Parathyroid adenoma (tissue), 2 donors: ENCODE data around the gene BUB3.
A peak's percentile ranks its signal among the peaks of the same experiment; 100 is the strongest.

Experiments used
- H2AFZ ChIP-seq: fragments of 300-600 bp; sonication (generic); one replicate; pipeline ENCODE4 v1.7.0; 2017; ENCODE audit warnings: antibody characterized with exemption, mild to moderate bottlenecking
- H3K27ac ChIP-seq: fragments of 300-600 bp; sonication (generic); one replicate; pipeline ENCODE4 v1.7.0; 2017
- H3K27me3 ChIP-seq: fragments of 300-600 bp; sonication (generic); one replicate; pipeline ENCODE4 v1.7.0; 2017; ENCODE audit warnings: low read length; ENCODE audit not compliant: control insufficient read depth, insufficient read depth
- H3K36me3 ChIP-seq: fragments of 300-600 bp; sonication (generic); one replicate; pipeline ENCODE4 v1.7.0; 2017; ENCODE audit warnings: low read length; ENCODE audit not compliant: control insufficient read depth, insufficient read depth
- H3K4me1 ChIP-seq: fragments of 300-600 bp; sonication (generic); one replicate; pipeline ENCODE4 v1.7.0; 2017; ENCODE audit warnings: control low read depth
- H3K4me2 ChIP-seq: fragments of 300-600 bp; sonication (generic); one replicate; pipeline ENCODE4 v1.7.0; 2017; ENCODE audit warnings: low read length
- H3K4me3 ChIP-seq: fragments of 300-600 bp; sonication (generic); one replicate; pipeline ENCODE4 v1.7.0; 2017; ENCODE audit warnings: low read depth, low read length
- H3K79me2 ChIP-seq: fragments of 300-600 bp; sonication (generic); one replicate; pipeline ENCODE4 v1.7.0; 2017; ENCODE audit warnings: control low read depth
- H3K9ac ChIP-seq: fragments of 300-600 bp; sonication (generic); one replicate; pipeline ENCODE4 v1.7.0; 2017; ENCODE audit warnings: mild to moderate bottlenecking
- H3K9me3 ChIP-seq: fragments of 300-600 bp; sonication (generic); one replicate; pipeline ENCODE4 v1.7.0; 2017; ENCODE audit warnings: low read length; ENCODE audit not compliant: control insufficient read depth
- TF ChIP-seq, protein P1 (sequence below): fragments of 300-600 bp; sonication (generic); IDR thresholded peaks from one replicate; pipeline ENCODE4 v1.7.0; 2017; ENCODE audit warnings: antibody characterized with exemption, mild to moderate bottlenecking
- donor health status: primary hyperparathyroidism.

The BUB3 gene

DNA sequence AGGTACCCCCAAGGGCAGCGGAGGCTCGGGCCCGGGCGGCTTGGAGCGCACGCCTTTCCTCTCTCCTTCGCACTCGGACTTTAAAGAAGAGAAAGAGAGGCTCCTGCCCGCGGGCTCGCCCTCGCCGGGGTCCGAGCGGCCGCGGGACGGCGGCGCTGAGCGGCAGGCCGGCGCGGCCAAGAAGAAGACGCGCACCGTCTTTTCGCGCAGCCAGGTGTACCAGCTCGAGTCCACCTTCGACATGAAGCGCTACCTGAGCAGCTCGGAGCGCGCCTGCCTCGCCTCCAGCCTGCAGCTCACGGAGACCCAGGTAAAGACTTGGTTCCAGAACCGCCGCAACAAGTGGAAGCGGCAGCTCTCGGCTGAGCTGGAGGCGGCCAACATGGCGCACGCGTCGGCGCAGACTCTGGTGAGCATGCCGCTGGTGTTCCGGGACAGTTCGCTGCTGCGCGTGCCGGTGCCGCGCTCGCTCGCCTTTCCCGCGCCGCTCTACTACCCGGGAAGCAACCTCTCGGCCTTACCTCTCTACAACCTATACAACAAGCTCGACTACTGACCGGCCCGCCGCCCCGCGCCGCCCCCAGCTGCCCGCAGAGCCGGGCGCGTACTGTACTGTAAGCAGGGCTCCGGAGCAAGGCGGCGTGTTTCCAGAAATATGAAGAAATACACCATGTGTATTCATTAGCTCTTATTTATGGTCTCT lies 4.5 kb upstream of the BUB3 start:
- H3K4me2 ChIP-seq, result peak overlapping the region; percentile 71
- H3K27me3 ChIP-seq, result peaks cover 18% of the 10 kb centered on the region
- no peaks in the 10 kb centered on the region for H3K36me3 ChIP-seq
- TF ChIP-seq, protein P1, sequence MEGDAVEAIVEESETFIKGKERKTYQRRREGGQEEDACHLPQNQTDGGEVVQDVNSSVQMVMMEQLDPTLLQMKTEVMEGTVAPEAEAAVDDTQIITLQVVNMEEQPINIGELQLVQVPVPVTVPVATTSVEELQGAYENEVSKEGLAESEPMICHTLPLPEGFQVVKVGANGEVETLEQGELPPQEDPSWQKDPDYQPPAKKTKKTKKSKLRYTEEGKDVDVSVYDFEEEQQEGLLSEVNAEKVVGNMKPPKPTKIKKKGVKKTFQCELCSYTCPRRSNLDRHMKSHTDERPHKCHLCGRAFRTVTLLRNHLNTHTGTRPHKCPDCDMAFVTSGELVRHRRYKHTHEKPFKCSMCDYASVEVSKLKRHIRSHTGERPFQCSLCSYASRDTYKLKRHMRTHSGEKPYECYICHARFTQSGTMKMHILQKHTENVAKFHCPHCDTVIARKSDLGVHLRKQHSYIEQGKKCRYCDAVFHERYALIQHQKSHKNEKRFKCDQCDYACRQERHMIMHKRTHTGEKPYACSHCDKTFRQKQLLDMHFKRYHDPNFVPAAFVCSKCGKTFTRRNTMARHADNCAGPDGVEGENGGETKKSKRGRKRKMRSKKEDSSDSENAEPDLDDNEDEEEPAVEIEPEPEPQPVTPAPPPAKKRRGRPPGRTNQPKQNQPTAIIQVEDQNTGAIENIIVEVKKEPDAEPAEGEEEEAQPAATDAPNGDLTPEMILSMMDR, result no peak
- no peaks in the 10 kb centered on the region for H3K79me2 ChIP-seq
- H3K4me3 ChIP-seq, result peak overlapping the region; percentile 32
- H3K27ac ChIP-seq, result no peak overlapping the region
- H2AFZ ChIP-seq, result no peak overlapping the region
- no peaks in the 10 kb centered on the region for H3K9me3 ChIP-seq
- H3K4me1 ChIP-seq, result peaks cover 4% of the 10 kb centered on the region
- H3K9ac ChIP-seq, result no peak overlapping the region

DNA sequence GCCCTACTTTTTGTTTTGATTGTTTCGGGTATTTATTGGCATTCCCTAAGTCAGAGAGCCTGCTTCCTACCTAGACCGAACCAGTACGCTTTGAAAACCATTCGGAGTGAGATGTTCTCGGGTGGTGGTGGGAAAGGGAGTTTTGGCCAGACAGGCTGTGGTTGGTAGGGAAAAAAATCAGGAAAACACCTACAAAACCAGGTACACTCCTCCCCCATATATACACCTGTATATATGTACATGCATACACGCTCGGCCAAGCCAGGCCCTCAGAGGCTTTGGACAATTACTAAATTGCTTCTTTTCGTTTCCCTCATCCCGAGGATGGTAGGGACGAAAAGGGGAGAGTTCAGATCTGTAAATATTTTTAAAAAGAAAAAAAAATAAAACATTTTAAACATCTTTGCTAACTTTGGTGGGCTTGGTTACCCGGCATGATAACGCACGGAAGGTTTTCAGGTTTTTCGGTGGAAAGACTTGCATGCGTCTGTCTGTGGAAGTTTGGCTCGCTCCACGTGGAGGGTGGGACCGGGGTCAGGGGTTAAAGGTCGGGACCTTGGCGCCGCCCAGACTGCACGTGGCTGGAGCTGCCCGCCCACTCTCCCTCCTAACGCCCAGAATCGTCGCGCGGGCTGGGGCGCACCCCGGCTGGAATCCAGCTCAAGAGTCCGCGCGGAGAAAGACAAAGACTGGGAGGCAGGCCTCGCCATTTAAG lies 3.8 kb upstream of the BUB3 start:
- Histone ChIP-seq H3K9ac (no peak overlapping the region), H3K79me2 (no peaks in the 10 kb centered on the region), H3K4me3 (no peak overlapping the region), H3K4me1 (peaks cover 4% of the 10 kb centered on the region), H3K4me2 (peak overlapping the region; percentile 71), H3K9me3 (no peaks in the 10 kb centered on the region), H3K36me3 (no peaks in the 10 kb centered on the region), H3K27me3 (peaks cover 18% of the 10 kb centered on the region), H3K27ac (no peak overlapping the region), H2AFZ (no peak overlapping the region)
- TF ChIP-seq, protein P1, result no peak

DNA sequence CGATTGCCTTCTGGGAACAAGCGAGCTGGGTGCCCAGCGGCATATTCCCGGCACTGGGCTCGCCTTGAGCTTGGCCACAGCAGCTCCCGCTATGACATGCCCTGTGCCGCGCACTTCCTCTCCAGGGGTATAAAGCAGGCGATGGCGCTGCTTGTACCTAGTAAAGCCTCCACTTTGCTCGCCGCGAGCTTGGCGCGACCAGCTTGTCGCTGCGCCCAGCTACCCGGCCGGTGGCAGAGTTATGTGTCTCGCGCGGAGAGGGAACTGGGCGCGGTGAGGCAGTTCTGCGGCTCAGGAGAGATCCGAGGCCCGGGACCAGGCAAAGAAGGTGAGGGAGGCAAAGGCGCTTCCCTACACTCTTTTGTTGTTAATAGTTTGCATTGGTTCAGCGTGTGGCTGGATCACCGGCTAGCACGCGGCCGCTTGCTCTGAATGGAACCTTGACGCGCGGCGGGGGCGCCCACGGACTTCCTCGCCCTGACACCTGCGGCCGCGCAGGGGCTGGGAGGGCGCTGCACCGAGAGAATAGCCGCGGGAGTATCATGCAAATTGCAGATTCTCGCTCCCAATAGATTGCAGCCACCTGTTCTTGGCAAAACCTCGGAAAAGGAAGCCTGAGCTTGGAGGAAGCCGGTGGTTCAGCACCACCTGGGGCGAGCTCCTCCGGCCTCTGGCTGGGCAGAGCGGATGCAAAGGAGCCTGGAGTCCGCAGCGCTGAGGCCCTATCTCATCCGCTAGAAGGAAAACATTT lies 3.0 kb upstream of the BUB3 start:
- Histone ChIP-seq H3K9ac (no peak overlapping the region), H3K9me3 (no peaks in the 10 kb centered on the region), H3K79me2 (peaks cover 4% of the 10 kb centered on the region), H2AFZ (peak overlapping the region; percentile 26), H3K36me3 (no peaks in the 10 kb centered on the region), H3K4me2 (no peak overlapping the region), H3K27me3 (peaks cover 18% of the 10 kb centered on the region), H3K4me3 (no peak overlapping the region), H3K27ac (no peak overlapping the region), H3K4me1 (peaks cover 4% of the 10 kb centered on the region)
- TF ChIP-seq, protein P1, result no peak

DNA sequence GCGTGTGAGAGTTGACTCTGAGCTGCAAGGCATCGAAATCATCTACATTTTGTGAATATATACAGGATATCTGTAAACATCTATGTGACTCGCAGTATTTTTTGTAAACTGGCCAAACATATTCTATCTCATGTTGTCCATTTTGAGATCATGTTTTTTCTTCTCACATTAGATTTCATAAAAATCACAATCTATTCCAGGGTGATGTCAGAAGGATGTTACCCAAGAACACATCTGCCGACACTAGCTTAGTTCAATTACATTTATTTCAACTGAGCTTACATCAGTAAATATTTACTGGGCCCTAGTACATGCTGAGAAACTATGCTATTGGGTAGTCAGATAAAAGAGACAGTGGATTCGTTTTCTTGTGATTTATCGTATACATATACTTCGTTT lies 2.5 kb upstream of the BUB3 start:
- Histone ChIP-seq H3K4me2 (no peak overlapping the region), H3K4me3 (no peak overlapping the region), H2AFZ (no peak overlapping the region), H3K36me3 (no peaks in the 10 kb centered on the region), H3K27me3 (peaks cover 18% of the 10 kb centered on the region), H3K9ac (no peak overlapping the region), H3K27ac (no peak overlapping the region), H3K9me3 (no peaks in the 10 kb centered on the region), H3K79me2 (peaks cover 4% of the 10 kb centered on the region), H3K4me1 (peaks cover 4% of the 10 kb centered on the region)
- TF ChIP-seq, protein P1, result no peak
